Measurements from ENCODE around the gene PODN. TPM values are rescaled to one million over a fixed set of nuclear protein-coding genes. Genes with fewer than 3 reads are reported as not detected.

PODN gene
- total and polyA plus RNA-seq, 4 donors = 1.6 to 10.7 (median 6.5) TPM

DNA sequence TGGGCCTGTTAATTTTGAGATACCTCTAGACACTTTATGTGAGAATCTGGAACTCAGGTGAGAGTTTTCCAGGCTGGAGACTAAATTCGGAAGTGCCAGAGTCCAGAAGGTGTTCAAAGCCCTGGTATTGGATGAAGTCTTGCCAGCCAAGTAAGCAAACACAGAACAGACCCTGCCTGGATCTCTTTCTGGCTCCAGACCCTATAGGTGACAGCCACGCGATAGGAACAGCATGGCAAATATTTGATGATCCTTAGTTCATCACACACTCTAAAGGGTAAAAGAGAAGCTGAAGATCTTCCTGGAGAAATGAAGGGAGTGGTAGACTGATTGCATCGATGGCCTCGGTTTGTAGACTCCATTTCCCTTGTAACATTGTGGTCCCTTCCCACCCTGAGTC, 49.7 kb downstream of the PODN start:
- Histone ChIP-seq H3K4me1 (ENCODE audit: control insufficient read depth, insufficient read depth, low read length) (peaks cover 25% of the 10 kb centered on the region), H3K27ac (ENCODE audit: low read depth, low read length) (no peak overlapping the region), H3K9me3 (ENCODE audit: control insufficient read depth, insufficient read depth, low read length) (no peaks in the 10 kb centered on the region), H3K36me3 (ENCODE audit: control insufficient read depth, insufficient read depth, low read length) (no peaks in the 10 kb centered on the region), H3K27me3 (ENCODE audit: control insufficient read depth, insufficient read depth, low read length) (no peaks in the 10 kb centered on the region), H3K4me3 (ENCODE audit: low read depth, low read length) (no peak overlapping the region)
- no peak for DNase-seq (ENCODE audit: low read depth in 4 of 6, low spot score in 6 of 6)
- 80% methylated on average over 5 of the region's 5 CpGs for WGBS (ENCODE audit: insufficient coverage)

DNA sequence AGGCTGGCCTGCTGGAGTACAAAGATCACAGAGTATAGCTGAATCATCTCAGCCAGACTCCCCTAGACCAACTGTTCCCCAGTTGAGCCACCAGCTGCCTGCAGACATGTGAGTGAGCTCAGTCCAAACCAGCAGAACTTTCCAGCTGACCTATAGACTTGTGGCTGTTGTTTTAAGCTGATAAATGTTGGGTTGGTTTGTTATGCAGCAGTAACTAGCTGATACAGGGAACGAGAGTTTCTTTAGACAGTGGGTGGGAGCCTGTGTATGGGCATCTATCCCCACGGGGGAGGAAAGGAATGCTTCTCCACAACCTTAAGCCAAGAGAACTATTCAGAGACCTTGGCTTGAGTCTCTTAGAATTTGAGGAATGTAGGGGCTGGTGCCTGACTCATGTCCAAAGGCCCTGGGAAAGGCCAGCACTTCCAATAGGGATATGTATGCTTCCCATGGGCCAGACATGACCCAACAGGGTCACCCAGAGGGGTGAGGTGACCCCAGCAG, 50.3 kb downstream of the PODN start:
- no peak overlapping the region for H3K27ac ChIP-seq (ENCODE audit: low read depth, low read length)
- H3K9me3 ChIP-seq (ENCODE audit: control insufficient read depth, insufficient read depth, low read length) = no peaks in the 10 kb centered on the region
- no peak overlapping the region for H3K4me3 ChIP-seq (ENCODE audit: low read depth, low read length)
- no peaks in the 10 kb centered on the region for H3K27me3 ChIP-seq (ENCODE audit: control insufficient read depth, insufficient read depth, low read length)
- no peak for DNase-seq (ENCODE audit: low read depth in 4 of 6, low spot score in 6 of 6)
- H3K4me1 ChIP-seq (ENCODE audit: control insufficient read depth, insufficient read depth, low read length) = peaks cover 25% of the 10 kb centered on the region
- H3K36me3 ChIP-seq (ENCODE audit: control insufficient read depth, insufficient read depth, low read length) = no peaks in the 10 kb centered on the region
- 100% methylated on average over 1 of the region's 2 CpGs for WGBS (ENCODE audit: insufficient coverage)

DNA sequence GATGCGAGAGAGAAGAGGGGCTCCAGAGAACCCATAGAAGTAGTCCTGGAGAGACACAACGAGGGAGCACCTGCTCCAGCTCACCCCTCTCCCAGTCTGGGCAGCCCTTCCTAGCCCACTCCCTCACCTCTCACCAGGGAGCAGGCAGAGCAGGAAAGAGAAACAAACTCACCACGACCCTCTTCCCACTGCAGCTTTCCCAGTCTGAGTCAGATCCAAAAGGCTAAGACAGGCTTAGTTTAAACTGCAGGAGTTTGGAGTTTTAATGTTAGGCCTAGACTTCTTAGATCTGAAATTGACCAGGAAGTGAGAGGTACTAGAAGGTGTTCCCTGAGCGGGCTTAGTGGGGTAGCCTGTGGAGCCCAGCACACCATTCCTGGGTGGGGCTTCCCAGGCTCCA, 50.8 kb downstream of the PODN start:
- Histone ChIP-seq H3K9me3 (ENCODE audit: control insufficient read depth, insufficient read depth, low read length) (no peaks in the 10 kb centered on the region), H3K4me1 (ENCODE audit: control insufficient read depth, insufficient read depth, low read length) (peaks cover 25% of the 10 kb centered on the region), H3K27me3 (ENCODE audit: control insufficient read depth, insufficient read depth, low read length) (no peaks in the 10 kb centered on the region), H3K36me3 (ENCODE audit: control insufficient read depth, insufficient read depth, low read length) (no peaks in the 10 kb centered on the region), H3K4me3 (ENCODE audit: low read depth, low read length) (no peak overlapping the region), H3K27ac (ENCODE audit: low read depth, low read length) (no peak overlapping the region)
- DNase-seq (ENCODE audit: low read depth in 4 of 6, low spot score in 6 of 6) = no peak
- WGBS (ENCODE audit: insufficient coverage) = 100% methylated on average over 2 of the region's 4 CpGs

DNA sequence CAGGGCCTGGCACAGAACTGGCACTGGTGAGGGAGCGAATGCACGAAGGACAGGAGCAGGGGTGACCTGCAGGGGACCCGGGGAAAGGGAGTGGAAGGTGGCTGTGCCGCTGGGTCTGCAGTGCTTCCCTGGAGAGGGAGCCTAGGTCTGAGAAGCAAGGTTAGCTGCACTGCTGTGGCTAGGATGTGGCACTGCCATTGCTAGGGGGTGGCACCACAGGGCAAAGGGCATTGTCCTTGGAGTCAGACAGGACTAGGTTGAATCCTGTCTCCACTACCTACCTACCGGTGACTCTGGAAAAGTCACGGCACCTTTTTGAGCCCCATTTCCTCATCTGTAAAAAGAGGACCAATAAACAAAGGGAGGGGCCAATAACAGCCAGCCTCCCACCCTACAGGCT, 52.1 kb downstream of the PODN start:
- H3K27ac ChIP-seq (ENCODE audit: low read depth, low read length) = no peak overlapping the region
- DNase-seq (ENCODE audit: low read depth in 4 of 6, low spot score in 6 of 6) = no peak
- no peaks in the 10 kb centered on the region for H3K36me3 ChIP-seq (ENCODE audit: control insufficient read depth, insufficient read depth, low read length)
- 93% methylated on average over 6 of the region's 6 CpGs for WGBS (ENCODE audit: insufficient coverage)
- peaks cover 25% of the 10 kb centered on the region for H3K4me1 ChIP-seq (ENCODE audit: control insufficient read depth, insufficient read depth, low read length)
- no peak overlapping the region for H3K4me3 ChIP-seq (ENCODE audit: low read depth, low read length)
- no peaks in the 10 kb centered on the region for H3K9me3 ChIP-seq (ENCODE audit: control insufficient read depth, insufficient read depth, low read length)
- H3K27me3 ChIP-seq (ENCODE audit: control insufficient read depth, insufficient read depth, low read length) = no peaks in the 10 kb centered on the region

DNA sequence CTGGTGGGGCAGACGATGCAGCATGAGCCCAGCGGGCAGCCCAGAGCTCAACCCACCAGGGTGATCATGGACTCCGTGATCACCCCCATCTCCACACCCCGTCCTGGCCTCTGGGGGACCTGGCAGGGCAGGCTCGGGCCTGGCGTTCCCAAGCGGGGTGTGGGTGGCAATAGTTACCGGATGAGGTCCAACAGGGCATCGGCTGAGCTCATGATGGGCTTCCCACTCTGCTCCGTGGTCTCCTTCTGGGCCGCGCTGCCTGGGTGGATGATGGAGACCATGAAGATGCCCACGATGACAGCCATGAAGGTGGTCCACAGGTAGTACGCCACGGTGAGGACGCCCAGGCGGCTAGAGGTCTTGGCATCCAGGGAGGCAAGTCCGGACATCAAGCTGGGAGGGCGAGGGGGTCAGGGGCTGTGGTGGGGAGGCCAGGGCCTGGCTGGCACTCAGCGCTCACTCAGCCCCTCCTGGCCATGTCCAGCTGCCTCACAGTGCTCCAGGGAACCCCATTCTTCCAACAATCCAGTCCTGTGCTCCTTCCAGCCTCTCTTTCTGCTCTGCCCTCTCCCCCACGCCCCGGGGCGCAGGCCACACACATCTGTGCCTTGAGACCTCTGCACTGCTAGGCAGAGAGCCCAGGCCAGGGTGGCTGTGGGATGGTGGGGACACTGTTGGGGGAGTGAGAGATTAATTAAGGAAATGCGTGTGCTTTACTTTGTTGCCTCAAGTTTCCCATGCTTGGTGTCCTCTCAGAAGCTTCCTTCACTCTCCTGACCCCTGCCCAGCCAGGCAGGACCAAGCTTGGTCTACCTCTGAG, 52.8 kb downstream of the PODN start:
- no peak overlapping the region for H3K4me3 ChIP-seq (ENCODE audit: low read depth, low read length)
- whole genome bisulfite sequencing (ENCODE audit: insufficient coverage) = 93% methylated on average over 21 of the region's 24 CpGs
- peaks cover 19% of the 10 kb centered on the region for H3K4me1 ChIP-seq (ENCODE audit: control insufficient read depth, insufficient read depth, low read length)
- H3K27me3 ChIP-seq (ENCODE audit: control insufficient read depth, insufficient read depth, low read length) = no peaks in the 10 kb centered on the region
- no peak for DNase-seq (ENCODE audit: low read depth in 4 of 6, low spot score in 6 of 6)
- no peaks in the 10 kb centered on the region for H3K36me3 ChIP-seq (ENCODE audit: control insufficient read depth, insufficient read depth, low read length)
- no peak overlapping the region for H3K27ac ChIP-seq (ENCODE audit: low read depth, low read length)
- H3K9me3 ChIP-seq (ENCODE audit: control insufficient read depth, insufficient read depth, low read length) = no peaks in the 10 kb centered on the region

DNA sequence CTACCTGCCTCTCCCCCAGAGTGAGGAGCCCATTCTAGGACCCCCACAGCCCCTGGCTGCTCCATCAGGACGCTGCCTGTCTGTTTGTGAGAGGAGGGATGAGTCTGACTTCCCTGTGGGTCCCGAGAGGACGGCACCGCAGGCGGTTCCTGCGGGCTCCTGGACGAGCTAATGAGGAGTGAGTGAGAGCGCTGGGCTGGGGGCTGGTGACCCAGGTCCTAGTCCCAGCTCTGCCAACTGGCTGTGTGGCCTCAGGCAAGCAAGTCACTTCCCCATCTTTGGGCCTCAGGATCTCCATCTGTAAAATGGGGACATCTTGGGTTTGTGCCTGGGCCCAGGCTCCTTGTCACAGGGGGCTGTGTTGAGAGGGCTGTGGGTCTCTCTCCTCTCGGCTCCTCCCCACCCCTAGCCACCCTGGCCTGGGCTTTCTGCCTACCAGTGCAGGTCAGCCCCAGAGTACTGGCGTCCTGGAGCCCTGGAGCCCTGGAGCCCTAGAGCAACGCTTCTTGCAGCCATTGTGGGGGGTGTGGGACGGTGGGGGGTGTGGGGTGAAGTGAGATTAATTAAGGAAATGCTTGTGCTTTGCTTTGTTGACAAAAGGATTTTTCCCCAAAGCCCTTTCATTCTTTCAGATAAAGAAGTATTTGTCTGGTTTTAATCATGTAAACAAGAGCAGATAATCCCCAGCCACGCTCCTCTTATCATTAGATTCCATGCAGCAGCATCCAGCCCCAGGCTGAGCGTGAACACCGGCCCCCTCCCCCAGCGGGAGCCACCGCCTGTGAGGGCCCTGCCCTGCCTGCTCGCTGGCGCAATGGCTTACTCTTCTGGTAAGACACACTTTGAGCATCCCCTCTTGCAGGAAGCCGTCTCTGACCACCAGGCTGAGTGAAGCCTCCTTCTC, 53.6 kb downstream of the PODN start:
- no peaks in the 10 kb centered on the region for H3K36me3 ChIP-seq (ENCODE audit: control insufficient read depth, insufficient read depth, low read length)
- no peak overlapping the region for H3K27ac ChIP-seq (ENCODE audit: low read depth, low read length)
- peaks cover 21% of the 10 kb centered on the region for H3K4me1 ChIP-seq (ENCODE audit: control insufficient read depth, insufficient read depth, low read length)
- WGBS (ENCODE audit: insufficient coverage) = 46% methylated on average over 16 of the region's 20 CpGs
- H3K27me3 ChIP-seq (ENCODE audit: control insufficient read depth, insufficient read depth, low read length) = no peaks in the 10 kb centered on the region
- no peak overlapping the region for H3K4me3 ChIP-seq (ENCODE audit: low read depth, low read length)
- DNase-seq (ENCODE audit: low read depth in 4 of 6, low spot score in 6 of 6) = peak in 1 of 6 donors; percentile 67
- no peaks in the 10 kb centered on the region for H3K9me3 ChIP-seq (ENCODE audit: control insufficient read depth, insufficient read depth, low read length)

DNA sequence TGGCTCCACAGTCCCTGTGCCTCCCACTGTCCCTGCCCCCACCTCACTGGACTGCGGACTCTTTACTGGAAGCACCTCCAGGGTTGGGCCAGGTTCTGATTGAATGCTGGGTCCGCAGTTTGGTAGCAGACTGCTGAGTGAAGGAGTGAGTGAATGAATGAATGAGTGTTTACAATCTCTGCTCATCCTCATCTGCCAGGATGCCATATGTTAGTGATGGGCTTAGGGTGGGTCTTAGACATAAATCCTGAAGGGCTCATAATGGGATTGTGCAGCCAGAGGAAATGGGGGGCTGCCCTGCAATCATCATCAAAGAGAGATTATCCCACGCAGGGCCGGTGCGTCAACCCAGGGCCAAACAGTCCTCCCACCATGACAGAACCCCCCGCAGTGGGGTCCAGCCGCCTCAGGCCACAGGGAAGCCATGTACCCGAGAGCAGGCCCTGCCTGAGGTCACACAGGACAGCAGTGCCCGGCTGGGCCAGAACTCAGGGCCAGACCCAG, 54.3 kb downstream of the PODN start:
- no peak overlapping the region for H3K27ac ChIP-seq (ENCODE audit: low read depth, low read length)
- no peaks in the 10 kb centered on the region for H3K9me3 ChIP-seq (ENCODE audit: control insufficient read depth, insufficient read depth, low read length)
- 79% methylated on average over 6 of the region's 9 CpGs for whole genome bisulfite sequencing (ENCODE audit: insufficient coverage)
- H3K36me3 ChIP-seq (ENCODE audit: control insufficient read depth, insufficient read depth, low read length) = no peaks in the 10 kb centered on the region
- H3K27me3 ChIP-seq (ENCODE audit: control insufficient read depth, insufficient read depth, low read length) = no peaks in the 10 kb centered on the region
- peaks cover 27% of the 10 kb centered on the region for H3K4me1 ChIP-seq (ENCODE audit: control insufficient read depth, insufficient read depth, low read length)
- DNase-seq (ENCODE audit: low read depth in 4 of 6, low spot score in 6 of 6) = no peak
- H3K4me3 ChIP-seq (ENCODE audit: low read depth, low read length) = no peak overlapping the region

DNA sequence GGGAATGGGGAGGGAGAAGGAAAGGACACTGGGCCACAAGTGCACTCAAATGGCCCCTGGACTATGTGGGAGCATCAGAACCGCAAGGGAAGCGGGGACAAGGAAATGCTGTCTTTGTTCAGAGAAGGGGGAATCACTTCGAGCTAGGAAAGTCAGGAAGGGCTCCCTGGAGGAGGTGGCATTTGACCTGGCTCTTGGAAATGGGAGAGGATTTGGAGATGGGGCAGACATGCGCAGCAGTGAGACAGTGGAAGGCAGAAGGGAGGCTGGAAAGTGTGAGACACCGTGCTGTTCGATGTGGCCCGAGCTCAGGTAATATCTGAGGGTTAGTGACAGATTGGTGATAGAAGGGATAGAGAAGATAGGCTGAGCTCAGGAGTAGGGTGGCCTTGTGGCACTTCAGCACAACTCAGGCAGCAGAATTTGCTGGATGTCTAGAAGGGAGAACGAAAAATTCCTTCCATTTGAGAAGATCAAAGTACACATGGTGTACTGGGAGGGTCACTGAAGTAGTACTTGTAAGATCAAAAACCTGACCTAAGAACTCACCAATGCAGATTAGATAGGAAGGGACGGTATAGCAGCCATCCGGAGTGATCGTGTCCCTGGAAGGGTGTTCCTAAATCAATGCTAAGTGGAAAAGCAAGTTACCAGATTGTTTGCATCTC, 55.1 kb downstream of the PODN start:
- DNase-seq (ENCODE audit: low read depth in 4 of 6, low spot score in 6 of 6) = no peak
- WGBS (ENCODE audit: insufficient coverage) = 96% methylated on average over 9 of the region's 11 CpGs

DNA sequence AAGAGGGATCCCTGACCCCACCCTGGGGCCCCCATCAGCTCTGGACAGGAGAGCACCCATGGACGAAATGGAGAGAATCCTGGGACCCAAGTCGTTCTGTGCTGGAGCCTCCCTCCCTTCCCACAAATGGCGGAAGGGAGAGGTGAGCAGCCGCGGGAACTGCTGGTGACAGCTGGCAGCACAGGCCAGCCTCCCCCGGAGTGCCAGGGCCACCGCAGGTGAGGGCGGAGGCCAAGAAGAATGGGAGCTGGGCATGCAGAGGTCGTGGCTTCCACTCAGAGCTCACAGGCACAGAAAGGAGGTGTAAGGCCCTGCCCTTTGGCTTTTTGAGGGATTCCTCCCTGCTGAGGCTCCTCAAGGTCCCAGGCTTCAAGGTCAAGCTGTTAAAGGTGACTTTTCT, 55.8 kb downstream of the PODN start:
- H3K27me3 ChIP-seq (ENCODE audit: control insufficient read depth, insufficient read depth, low read length) = no peaks in the 10 kb centered on the region
- WGBS (ENCODE audit: insufficient coverage) = 78% methylated on average over 6 of the region's 9 CpGs

More for the DNA sequence above, 55.1 kb downstream of the PODN start:
- Histone ChIP-seq H3K36me3 (ENCODE audit: control insufficient read depth, insufficient read depth, low read length) (no peaks in the 10 kb centered on the region), H3K9me3 (ENCODE audit: control insufficient read depth, insufficient read depth, low read length) (no peaks in the 10 kb centered on the region), H3K27me3 (ENCODE audit: control insufficient read depth, insufficient read depth, low read length) (no peaks in the 10 kb centered on the region), H3K4me3 (ENCODE audit: low read depth, low read length) (no peak overlapping the region), H3K27ac (ENCODE audit: low read depth, low read length) (no peak overlapping the region), H3K4me1 (ENCODE audit: control insufficient read depth, insufficient read depth, low read length) (peaks cover 34% of the 10 kb centered on the region)

More for the DNA sequence above, 55.8 kb downstream of the PODN start:
- peaks cover 42% of the 10 kb centered on the region for H3K4me1 ChIP-seq (ENCODE audit: control insufficient read depth, insufficient read depth, low read length)
- H3K27ac ChIP-seq (ENCODE audit: low read depth, low read length) = no peak overlapping the region
- no peak overlapping the region for H3K4me3 ChIP-seq (ENCODE audit: low read depth, low read length)
- H3K9me3 ChIP-seq (ENCODE audit: control insufficient read depth, insufficient read depth, low read length) = no peaks in the 10 kb centered on the region
- H3K36me3 ChIP-seq (ENCODE audit: control insufficient read depth, insufficient read depth, low read length) = no peaks in the 10 kb centered on the region
- no peak for DNase-seq (ENCODE audit: low read depth in 4 of 6, low spot score in 6 of 6)
